ENCODE data around the gene JARID2.
A peak's percentile ranks its signal among the peaks of the same experiment; 100 is the strongest.

The JARID2 gene

DNA sequence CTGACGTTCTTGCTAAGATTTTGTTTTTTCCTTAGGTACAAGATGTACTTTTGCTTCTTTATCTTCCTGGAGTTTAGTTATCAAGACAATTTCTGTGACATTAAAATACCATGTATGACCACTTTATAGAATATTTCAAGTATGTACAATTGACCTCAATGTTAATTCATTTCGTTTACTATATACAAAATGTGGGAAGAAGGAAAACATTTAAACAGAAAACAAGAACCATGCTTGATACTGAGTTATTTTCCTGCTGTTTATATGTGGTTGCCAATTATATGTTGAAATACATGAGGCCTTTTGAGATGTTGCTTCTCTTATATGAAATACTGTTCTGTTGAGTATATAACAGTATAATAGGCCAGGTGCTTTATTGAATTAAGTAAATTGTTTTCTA is 184.3 kb downstream of the JARID2 start:
- H3K27ac ChIP-seq (ENCODE audit: low read depth, low read length) = no peak overlapping the region
- peaks cover 0 to 57% (median 46%) of the 10 kb centered on the region in 5 donors for H3K4me1 ChIP-seq (ENCODE audit: control insufficient read depth in 5 of 5, insufficient read depth in 5 of 5, low read length in 5 of 5)

DNA sequence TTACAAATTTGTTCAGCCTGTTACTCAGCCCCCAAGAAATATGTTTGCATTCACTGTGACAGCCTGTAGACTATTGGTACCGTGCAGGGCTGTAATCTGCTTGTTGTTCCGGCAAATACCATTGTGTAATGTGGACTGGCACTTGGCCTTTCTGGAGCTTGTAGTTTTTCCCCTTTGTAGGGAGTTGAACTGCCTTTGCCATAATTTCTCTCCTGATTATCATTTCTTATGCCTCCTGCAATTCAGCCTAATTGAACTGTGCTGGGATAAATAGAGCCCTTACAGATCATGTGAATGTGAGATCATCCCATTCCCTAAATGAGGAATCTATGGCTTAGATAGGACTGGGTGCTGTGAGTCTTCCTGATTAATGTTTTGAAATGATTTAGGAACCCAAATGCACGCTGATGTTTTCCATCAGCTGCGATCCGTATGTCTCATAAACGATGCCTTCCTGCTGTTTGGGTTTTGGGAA is 185.1 kb downstream of the JARID2 start:
- Histone ChIP-seq H3K4me3 (ENCODE audit: low read depth in 1 of 5, low read length in 5 of 5) (no peak overlapping the region), H3K27me3 (ENCODE audit: control insufficient read depth in 5 of 5, insufficient read depth in 4 of 5, low read length in 5 of 5) (no peaks in the 10 kb centered on the region), H3K4me1 (ENCODE audit: control insufficient read depth in 5 of 5, insufficient read depth in 5 of 5, low read length in 5 of 5) (peaks cover 0 to 57% (median 48%) of the 10 kb centered on the region in 5 donors), H3K9ac (ENCODE audit: low read length in 5 of 5) (no peak overlapping the region), H3K27ac (ENCODE audit: low read depth, low read length) (no peak overlapping the region), H3K36me3 (ENCODE audit: control insufficient read depth in 5 of 5, insufficient read depth in 5 of 5, low read length in 5 of 5) (no peaks in the 10 kb centered on the region), H3K9me3 (ENCODE audit: control insufficient read depth in 5 of 5, low read length in 5 of 5) (peaks cover 0 to 5% (median 4%) of the 10 kb centered on the region in 5 donors)

More for the DNA sequence above, 184.3 kb downstream of the JARID2 start:
- Histone ChIP-seq H3K9me3 (ENCODE audit: control insufficient read depth in 5 of 5, low read length in 5 of 5) (peaks cover 0 to 4% (median 3%) of the 10 kb centered on the region in 5 donors), H3K9ac (ENCODE audit: low read length in 5 of 5) (no peak overlapping the region), H3K27me3 (ENCODE audit: control insufficient read depth in 5 of 5, insufficient read depth in 4 of 5, low read length in 5 of 5) (no peaks in the 10 kb centered on the region), H3K4me3 (ENCODE audit: low read depth in 1 of 5, low read length in 5 of 5) (no peak overlapping the region), H3K36me3 (ENCODE audit: control insufficient read depth in 5 of 5, insufficient read depth in 5 of 5, low read length in 5 of 5) (no peaks in the 10 kb centered on the region)

DNA sequence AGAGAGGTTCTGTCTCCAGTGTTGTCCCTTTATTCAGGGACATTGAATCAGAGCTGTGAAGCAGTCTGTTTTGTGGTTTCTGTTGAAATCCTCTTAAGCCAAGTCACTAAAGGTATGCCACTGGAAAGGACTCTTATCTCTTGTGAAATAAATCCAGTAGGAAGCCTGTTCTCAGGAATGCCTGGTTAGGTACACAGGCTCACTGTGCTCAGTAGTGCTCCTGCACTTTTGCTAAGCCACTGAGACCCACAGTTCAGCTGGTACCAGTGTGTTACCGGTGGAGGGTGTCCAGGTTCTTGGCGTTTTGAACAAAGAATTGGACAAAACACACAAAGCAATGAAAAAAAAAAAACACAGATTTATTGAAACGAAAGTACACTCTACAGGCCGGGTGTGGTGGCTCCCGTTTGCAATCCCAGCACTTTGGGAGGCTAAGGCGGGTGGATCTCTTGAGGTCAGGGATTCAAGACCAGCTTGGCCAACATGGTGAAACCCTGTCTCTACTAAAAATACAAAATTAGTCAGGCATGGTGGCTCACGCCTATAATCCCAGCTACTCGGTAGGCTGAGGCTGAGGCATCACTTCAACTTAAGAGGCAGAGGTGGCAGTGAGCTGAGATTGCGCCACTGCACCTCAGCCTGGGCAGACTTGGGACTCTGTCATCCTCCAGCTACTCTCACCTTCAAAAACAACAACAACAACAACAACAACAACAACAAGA is 186.1 kb downstream of the JARID2 start:
- no peaks in the 10 kb centered on the region for H3K27me3 ChIP-seq (ENCODE audit: control insufficient read depth in 5 of 5, insufficient read depth in 4 of 5, low read length in 5 of 5)
- no peak overlapping the region for H3K4me3 ChIP-seq (ENCODE audit: low read depth in 1 of 5, low read length in 5 of 5)
- H3K27ac ChIP-seq (ENCODE audit: low read depth, low read length) = no peak overlapping the region
- H3K9me3 ChIP-seq (ENCODE audit: control insufficient read depth in 5 of 5, low read length in 5 of 5) = peaks cover 0 to 5% (median 4%) of the 10 kb centered on the region in 5 donors
- H3K9ac ChIP-seq (ENCODE audit: low read length in 5 of 5) = no peak overlapping the region
- peaks cover 0 to 57% (median 50%) of the 10 kb centered on the region in 5 donors for H3K4me1 ChIP-seq (ENCODE audit: control insufficient read depth in 5 of 5, insufficient read depth in 5 of 5, low read length in 5 of 5)
- no peaks in the 10 kb centered on the region for H3K36me3 ChIP-seq (ENCODE audit: control insufficient read depth in 5 of 5, insufficient read depth in 5 of 5, low read length in 5 of 5)

GRCh38 chr6:15433511-15433861 is 187.6 kb downstream of the JARID2 start:
- no peak overlapping the region for H3K27ac ChIP-seq (ENCODE audit: low read depth, low read length)
- no peaks in the 10 kb centered on the region for H3K27me3 ChIP-seq (ENCODE audit: control insufficient read depth in 5 of 5, insufficient read depth in 4 of 5, low read length in 5 of 5)
- peaks cover 0 to 50% (median 41%) of the 10 kb centered on the region in 5 donors for H3K4me1 ChIP-seq (ENCODE audit: control insufficient read depth in 5 of 5, insufficient read depth in 5 of 5, low read length in 5 of 5)
- H3K9me3 ChIP-seq (ENCODE audit: control insufficient read depth in 5 of 5, low read length in 5 of 5) = peaks cover 0 to 5% (median 4%) of the 10 kb centered on the region in 5 donors
- H3K4me3 ChIP-seq (ENCODE audit: low read depth in 1 of 5, low read length in 5 of 5) = no peak overlapping the region
- peak overlapping the region in 1 of 5 donors; percentile 17 for H3K9ac ChIP-seq (ENCODE audit: low read length in 5 of 5)
- no peaks in the 10 kb centered on the region for H3K36me3 ChIP-seq (ENCODE audit: control insufficient read depth in 5 of 5, insufficient read depth in 5 of 5, low read length in 5 of 5)

- H3K4me3 ChIP-seq (ENCODE audit: low read depth in 1 of 5, low read length in 5 of 5) = no peak overlapping the region
- no peaks in the 10 kb centered on the region for H3K27me3 ChIP-seq (ENCODE audit: control insufficient read depth in 5 of 5, insufficient read depth in 4 of 5, low read length in 5 of 5)
- no peak overlapping the region for H3K27ac ChIP-seq (ENCODE audit: low read depth, low read length)
- H3K4me1 ChIP-seq (ENCODE audit: control insufficient read depth in 5 of 5, insufficient read depth in 5 of 5, low read length in 5 of 5) = peaks cover 0 to 53% (median 45%) of the 10 kb centered on the region in 5 donors
- no peaks in the 10 kb centered on the region for H3K36me3 ChIP-seq (ENCODE audit: control insufficient read depth in 5 of 5, insufficient read depth in 5 of 5, low read length in 5 of 5)
- peaks cover 0 to 5% (median 4%) of the 10 kb centered on the region in 5 donors for H3K9me3 ChIP-seq (ENCODE audit: control insufficient read depth in 5 of 5, low read length in 5 of 5)
- no peak overlapping the region for H3K9ac ChIP-seq (ENCODE audit: low read length in 5 of 5)
These were observed 188.4 kb downstream of the JARID2 start for GRCh38 chr6:15434263-15434662.

- no peaks in the 10 kb centered on the region for H3K27me3 ChIP-seq (ENCODE audit: control insufficient read depth in 5 of 5, insufficient read depth in 4 of 5, low read length in 5 of 5)
- no peaks in the 10 kb centered on the region for H3K36me3 ChIP-seq (ENCODE audit: control insufficient read depth in 5 of 5, insufficient read depth in 5 of 5, low read length in 5 of 5)
- peaks cover 0 to 5% (median 4%) of the 10 kb centered on the region in 5 donors for H3K9me3 ChIP-seq (ENCODE audit: control insufficient read depth in 5 of 5, low read length in 5 of 5)
- H3K4me3 ChIP-seq (ENCODE audit: low read depth in 1 of 5, low read length in 5 of 5) = no peak overlapping the region
- H3K4me1 ChIP-seq (ENCODE audit: control insufficient read depth in 5 of 5, insufficient read depth in 5 of 5, low read length in 5 of 5) = peaks cover 0 to 58% (median 52%) of the 10 kb centered on the region in 5 donors
- no peak overlapping the region for H3K9ac ChIP-seq (ENCODE audit: low read length in 5 of 5)
- H3K27ac ChIP-seq (ENCODE audit: low read depth, low read length) = no peak overlapping the region
These were observed 189.0 kb downstream of the JARID2 start for GRCh38 chr6:15434823-15435380.

DNA sequence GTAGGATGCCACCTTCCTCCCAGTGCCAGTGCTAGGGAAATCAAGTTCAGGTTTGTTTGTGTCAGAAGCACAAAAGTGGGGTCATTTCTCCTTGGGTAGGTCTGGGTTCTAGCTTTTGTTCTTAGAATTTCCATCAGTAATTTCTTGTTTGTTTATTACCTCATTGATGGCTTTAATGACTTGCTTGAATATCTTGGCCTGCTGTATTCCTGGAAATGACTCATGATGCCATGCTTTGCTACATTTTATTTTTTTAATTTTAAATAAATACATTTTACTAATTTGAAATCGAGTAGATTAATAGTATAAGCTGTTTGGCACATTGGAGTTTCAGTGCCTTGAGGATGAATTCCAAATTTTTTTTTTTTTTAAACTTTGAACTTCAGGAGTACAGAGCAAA is 189.6 kb downstream of the JARID2 start:
- no peaks in the 10 kb centered on the region for H3K27me3 ChIP-seq (ENCODE audit: control insufficient read depth in 5 of 5, insufficient read depth in 4 of 5, low read length in 5 of 5)
- peaks cover 0 to 5% (median 4%) of the 10 kb centered on the region in 5 donors for H3K9me3 ChIP-seq (ENCODE audit: control insufficient read depth in 5 of 5, low read length in 5 of 5)
- H3K27ac ChIP-seq (ENCODE audit: low read depth, low read length) = no peak overlapping the region
- no peaks in the 10 kb centered on the region for H3K36me3 ChIP-seq (ENCODE audit: control insufficient read depth in 5 of 5, insufficient read depth in 5 of 5, low read length in 5 of 5)
- no peak overlapping the region for H3K9ac ChIP-seq (ENCODE audit: low read length in 5 of 5)
- peaks cover 0 to 59% (median 52%) of the 10 kb centered on the region in 5 donors for H3K4me1 ChIP-seq (ENCODE audit: control insufficient read depth in 5 of 5, insufficient read depth in 5 of 5, low read length in 5 of 5)
- no peak overlapping the region for H3K4me3 ChIP-seq (ENCODE audit: low read depth in 1 of 5, low read length in 5 of 5)

GRCh38 chr6:15436451-15436850 is 190.6 kb downstream of the JARID2 start:
- Histone ChIP-seq H3K9ac (ENCODE audit: low read length in 5 of 5) (no peak overlapping the region), H3K27ac (ENCODE audit: low read depth, low read length) (no peak overlapping the region), H3K4me1 (ENCODE audit: control insufficient read depth in 5 of 5, insufficient read depth in 5 of 5, low read length in 5 of 5) (peaks cover 0 to 66% (median 52%) of the 10 kb centered on the region in 5 donors), H3K27me3 (ENCODE audit: control insufficient read depth in 5 of 5, insufficient read depth in 4 of 5, low read length in 5 of 5) (no peaks in the 10 kb centered on the region), H3K9me3 (ENCODE audit: control insufficient read depth in 5 of 5, low read length in 5 of 5) (peaks cover 0 to 5% (median 4%) of the 10 kb centered on the region in 5 donors), H3K36me3 (ENCODE audit: control insufficient read depth in 5 of 5, insufficient read depth in 5 of 5, low read length in 5 of 5) (no peaks in the 10 kb centered on the region), H3K4me3 (ENCODE audit: low read depth in 1 of 5, low read length in 5 of 5) (no peak overlapping the region)

DNA sequence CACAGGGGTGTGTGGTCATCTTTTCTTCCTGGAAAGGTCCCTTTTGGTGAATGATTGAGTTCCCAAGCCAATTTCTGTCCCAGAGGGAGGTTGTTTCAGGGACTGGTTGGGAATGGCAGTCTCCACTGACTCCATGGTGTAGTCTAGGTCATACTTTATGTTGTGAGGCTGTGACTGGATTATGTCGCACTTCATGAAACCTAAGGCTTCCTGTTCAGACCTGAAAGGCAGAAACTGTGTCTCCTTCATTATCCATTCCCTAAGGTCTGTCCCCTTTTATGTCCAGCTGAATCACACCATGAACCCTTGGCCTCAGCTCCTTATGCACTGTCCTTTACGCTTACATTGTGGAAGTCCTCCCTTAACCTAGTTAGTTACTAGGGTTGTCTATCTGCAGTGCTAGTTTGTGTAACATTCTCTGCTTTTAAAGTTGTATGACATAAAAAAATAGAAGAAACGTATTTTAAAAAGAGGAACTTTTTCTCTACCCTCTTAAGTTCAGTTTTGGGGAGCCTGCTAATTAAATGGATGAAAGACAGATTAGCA is 191.3 kb downstream of the JARID2 start:
- H3K27ac ChIP-seq (ENCODE audit: low read depth, low read length) = no peak overlapping the region
- H3K4me1 ChIP-seq (ENCODE audit: control insufficient read depth in 5 of 5, insufficient read depth in 5 of 5, low read length in 5 of 5) = peaks cover 0 to 65% (median 52%) of the 10 kb centered on the region in 5 donors
- no peak overlapping the region for H3K4me3 ChIP-seq (ENCODE audit: low read depth in 1 of 5, low read length in 5 of 5)
- H3K27me3 ChIP-seq (ENCODE audit: control insufficient read depth in 5 of 5, insufficient read depth in 4 of 5, low read length in 5 of 5) = no peaks in the 10 kb centered on the region
- peaks cover 0 to 5% (median 4%) of the 10 kb centered on the region in 5 donors for H3K9me3 ChIP-seq (ENCODE audit: control insufficient read depth in 5 of 5, low read length in 5 of 5)
- no peak overlapping the region for H3K9ac ChIP-seq (ENCODE audit: low read length in 5 of 5)
- no peaks in the 10 kb centered on the region for H3K36me3 ChIP-seq (ENCODE audit: control insufficient read depth in 5 of 5, insufficient read depth in 5 of 5, low read length in 5 of 5)

GRCh38 chr6:15439410-15440025 is 193.6 kb downstream of the JARID2 start:
- no peaks in the 10 kb centered on the region for H3K36me3 ChIP-seq (ENCODE audit: control insufficient read depth in 5 of 5, insufficient read depth in 5 of 5, low read length in 5 of 5)
- H3K9ac ChIP-seq (ENCODE audit: low read length in 5 of 5) = no peak overlapping the region
- H3K4me3 ChIP-seq (ENCODE audit: low read depth in 1 of 5, low read length in 5 of 5) = no peak overlapping the region
- no peaks in the 10 kb centered on the region for H3K27me3 ChIP-seq (ENCODE audit: control insufficient read depth in 5 of 5, insufficient read depth in 4 of 5, low read length in 5 of 5)
- H3K27ac ChIP-seq (ENCODE audit: low read depth, low read length) = no peak overlapping the region
- H3K9me3 ChIP-seq (ENCODE audit: control insufficient read depth in 5 of 5, low read length in 5 of 5) = peaks cover 0 to 5% (median 4%) of the 10 kb centered on the region in 5 donors
- H3K4me1 ChIP-seq (ENCODE audit: control insufficient read depth in 5 of 5, insufficient read depth in 5 of 5, low read length in 5 of 5) = peaks cover 2 to 64% (median 59%) of the 10 kb centered on the region in 5 donors
